ENCODE results near the gene ATP1B2. TPM values are rescaled to one million over a fixed set of nuclear protein-coding genes. Genes with fewer than 3 reads are reported as not detected.
A peak's percentile ranks its signal among the peaks of the same experiment; 100 is the strongest.

The ATP1B2 gene
- polyA plus RNA-seq, 2 of the 4 experiments (the other 2 are of a cell fraction): 0.10 to 0.16 TPM

DNA sequence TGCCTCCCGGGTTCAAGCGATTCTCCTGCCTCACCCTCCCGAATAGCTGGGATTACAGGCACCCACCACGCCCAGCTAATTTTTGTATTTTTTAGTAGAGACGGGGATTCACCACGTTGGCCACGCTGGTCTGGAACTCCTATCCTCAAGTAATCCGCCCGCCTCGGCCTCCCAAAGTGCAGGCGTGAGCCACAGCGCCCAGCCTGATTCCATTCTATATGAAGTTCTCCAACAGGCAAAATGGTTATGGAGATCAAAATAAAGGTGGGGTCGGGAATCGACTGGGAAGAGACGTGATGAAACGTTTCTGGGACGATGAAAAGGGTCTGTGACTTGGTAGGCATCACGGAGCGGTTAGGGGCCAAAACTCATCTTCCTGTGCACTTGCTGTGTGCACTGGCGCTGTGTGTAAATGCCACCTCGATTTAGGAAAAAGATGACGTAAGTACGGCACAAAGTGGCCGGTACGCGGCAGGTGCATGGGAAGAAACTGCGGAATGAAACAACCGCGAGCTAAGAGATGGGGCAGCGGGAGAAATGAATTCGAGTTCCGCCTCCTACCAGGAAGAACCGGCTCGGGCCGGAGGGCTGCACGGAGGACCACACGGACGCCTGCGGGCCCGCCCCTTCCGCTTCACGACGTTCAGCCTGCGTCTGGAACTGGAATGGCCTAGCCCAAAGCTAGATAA is 35.0 kb downstream of the ATP1B2 start (continued):
- TF ChIP-seq, protein P1, sequence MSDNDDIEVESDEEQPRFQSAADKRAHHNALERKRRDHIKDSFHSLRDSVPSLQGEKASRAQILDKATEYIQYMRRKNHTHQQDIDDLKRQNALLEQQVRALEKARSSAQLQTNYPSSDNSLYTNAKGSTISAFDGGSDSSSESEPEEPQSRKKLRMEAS (IDR thresholded peaks at IDR 0.05): peak; percentile 84
- TF ChIP-seq FOSB (CRISPR knock-in tag; IDR thresholded peaks at IDR 0.05) (peak; percentile 79; the same call in 1 of the 2 replicates), RAD21 (conservative IDR thresholded peaks at IDR 0.05 in 1 of 2, IDR thresholded peaks at IDR 0.05 in 1 of 2) (no peak), CHD2 (IDR thresholded peaks at IDR 0.05; ENCODE audit: low read length, partially characterized antibody) (peak; percentile 36)

DNA sequence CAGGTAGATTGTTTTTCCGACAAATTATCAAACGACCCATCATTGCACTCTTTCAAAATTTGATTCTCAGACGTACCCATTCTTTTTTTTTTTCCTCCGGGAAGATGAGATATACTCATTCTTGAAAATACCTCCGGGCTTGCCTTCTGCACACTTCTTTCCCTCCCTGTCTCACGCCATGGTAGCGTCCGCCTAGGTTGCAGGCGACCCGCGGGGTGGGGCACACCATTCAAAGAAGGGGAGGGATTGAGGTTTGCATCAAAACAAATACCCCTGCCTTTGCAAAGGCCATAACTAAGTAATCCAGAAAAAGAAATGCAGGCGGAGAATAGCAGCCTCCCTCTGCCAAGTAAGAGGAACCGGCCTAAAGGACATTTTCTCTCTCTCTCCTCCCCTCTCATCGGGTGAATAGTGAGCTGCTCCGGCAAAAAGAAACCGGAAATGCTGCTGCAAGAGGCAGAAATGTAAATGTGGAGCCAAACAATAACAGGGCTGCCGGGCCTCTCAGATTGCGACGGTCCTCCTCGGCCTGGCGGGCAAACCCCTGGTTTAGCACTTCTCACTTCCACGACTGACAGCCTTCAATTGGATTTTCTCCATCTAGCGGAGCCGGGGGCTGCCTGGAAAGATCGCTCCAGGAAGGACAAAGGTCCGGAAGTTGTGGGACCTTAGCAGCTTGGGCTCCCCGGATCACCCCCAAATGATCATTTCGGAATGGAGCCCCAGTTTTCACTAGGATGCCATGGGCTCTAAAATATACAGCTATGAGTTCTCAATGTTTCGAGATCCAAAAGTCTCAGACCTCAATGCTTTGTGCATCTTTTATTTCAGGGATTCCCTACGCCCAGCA is 35.7 kb downstream of the ATP1B2 start:
- 2% methylated on average over 30 of the region's 30 CpGs for whole genome bisulfite sequencing (ENCODE audit: missing lambda C conversion rate)
- Histone ChIP-seq H3K4me1 (peaks cover 23% of the 10 kb centered on the region), H3K4me3 (peak overlapping the region; percentile 77), H3K27ac (peak overlapping the region; percentile 94 to 95), H3K4me2 (peak overlapping the region; percentile 93), H3K9me3 (no peaks in the 10 kb centered on the region)
- DNase-seq (ENCODE audit: low read depth in 1 of 2, low spot score in 1 of 2) (peak; percentile 78 to 95), FAIRE-seq (no peak), ATAC-seq (peak; percentile 55 to 66)
- TF ChIP-seq, protein P2, sequence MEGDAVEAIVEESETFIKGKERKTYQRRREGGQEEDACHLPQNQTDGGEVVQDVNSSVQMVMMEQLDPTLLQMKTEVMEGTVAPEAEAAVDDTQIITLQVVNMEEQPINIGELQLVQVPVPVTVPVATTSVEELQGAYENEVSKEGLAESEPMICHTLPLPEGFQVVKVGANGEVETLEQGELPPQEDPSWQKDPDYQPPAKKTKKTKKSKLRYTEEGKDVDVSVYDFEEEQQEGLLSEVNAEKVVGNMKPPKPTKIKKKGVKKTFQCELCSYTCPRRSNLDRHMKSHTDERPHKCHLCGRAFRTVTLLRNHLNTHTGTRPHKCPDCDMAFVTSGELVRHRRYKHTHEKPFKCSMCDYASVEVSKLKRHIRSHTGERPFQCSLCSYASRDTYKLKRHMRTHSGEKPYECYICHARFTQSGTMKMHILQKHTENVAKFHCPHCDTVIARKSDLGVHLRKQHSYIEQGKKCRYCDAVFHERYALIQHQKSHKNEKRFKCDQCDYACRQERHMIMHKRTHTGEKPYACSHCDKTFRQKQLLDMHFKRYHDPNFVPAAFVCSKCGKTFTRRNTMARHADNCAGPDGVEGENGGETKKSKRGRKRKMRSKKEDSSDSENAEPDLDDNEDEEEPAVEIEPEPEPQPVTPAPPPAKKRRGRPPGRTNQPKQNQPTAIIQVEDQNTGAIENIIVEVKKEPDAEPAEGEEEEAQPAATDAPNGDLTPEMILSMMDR (IDR thresholded peaks at IDR 0.05): no peak
- TF ChIP-seq, protein P3, sequence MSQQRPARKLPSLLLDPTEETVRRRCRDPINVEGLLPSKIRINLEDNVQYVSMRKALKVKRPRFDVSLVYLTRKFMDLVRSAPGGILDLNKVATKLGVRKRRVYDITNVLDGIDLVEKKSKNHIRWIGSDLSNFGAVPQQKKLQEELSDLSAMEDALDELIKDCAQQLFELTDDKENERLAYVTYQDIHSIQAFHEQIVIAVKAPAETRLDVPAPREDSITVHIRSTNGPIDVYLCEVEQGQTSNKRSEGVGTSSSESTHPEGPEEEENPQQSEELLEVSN (IDR thresholded peaks at IDR 0.05; ENCODE audit: borderline replicate concordance, low read depth): peak; percentile 11; the same call in 1 of the 2 replicates
- TF ChIP-seq JUN (IDR thresholded peaks at IDR 0.05) (peak in 1 of 2 experiments; percentile 47; a peak in 4 of 5 replicates), GATA3 (IDR thresholded peaks at IDR 0.05; ENCODE audit: borderline replicate concordance) (peak; percentile 83), ESRRA (IDR thresholded peaks at IDR 0.05; ENCODE audit: borderline replicate concordance, low read length) (0 out of 2 replicates have a peak, but pooled peaks have one; percentile 10), TP53 (CRISPR knock-in tag; IDR thresholded peaks at IDR 0.05) (peak; percentile 93), TFCP2L1 (CRISPR knock-in tag; IDR thresholded peaks at IDR 0.05) (peak; percentile 73), HOXB13 (CRISPR knock-in tag; IDR thresholded peaks at IDR 0.05; ENCODE audit: low read depth) (no peak), PHF8 (IDR thresholded peaks at IDR 0.05; ENCODE audit: borderline replicate concordance, low read depth) (peak; percentile 69; the same call in 1 of the 2 replicates), POLR2A (IDR thresholded peaks at IDR 0.05; ENCODE audit: low read length) (peak; percentile 57), RCOR1 (IDR thresholded peaks at IDR 0.05; ENCODE audit: low read depth, low read length) (no peak), MYC (IDR thresholded peaks at IDR 0.05; ENCODE audit: borderline replicate concordance, low read length) (no peak; the same call in none of the 2 replicates), CHD4 (IDR thresholded peaks at IDR 0.05; ENCODE audit: borderline replicate concordance) (no peak), RARB (CRISPR knock-in tag; IDR thresholded peaks at IDR 0.05) (peak; percentile 76), FOXS1 (CRISPR knock-in tag; IDR thresholded peaks at IDR 0.05) (no peak), CBX2 (IDR thresholded peaks at IDR 0.05; ENCODE audit: borderline replicate concordance, low read depth) (no peak), KDM5A (IDR thresholded peaks at IDR 0.05) (peak; percentile 23; the same call in 1 of the 2 replicates), HOXA7 (CRISPR knock-in tag; IDR thresholded peaks at IDR 0.05) (peak; percentile 97), CEBPB (IDR thresholded peaks at IDR 0.05) (peak; percentile 12 to 51; a peak in 1 of 4 replicates), FOSB (CRISPR knock-in tag; IDR thresholded peaks at IDR 0.05) (peak; percentile 91; the same call in 1 of the 2 replicates), EHF (CRISPR knock-in tag; IDR thresholded peaks at IDR 0.05) (peak; percentile 28; the same call in 1 of the 2 replicates), ZSCAN20 (CRISPR knock-in tag; IDR thresholded peaks at IDR 0.05) (0 out of 2 replicates have a peak, but pooled peaks have one; percentile 20), BHLHE40 (IDR thresholded peaks at IDR 0.05; ENCODE audit: low read depth, low read length) (peak; percentile 85)
- TF ChIP-seq, protein P4, sequence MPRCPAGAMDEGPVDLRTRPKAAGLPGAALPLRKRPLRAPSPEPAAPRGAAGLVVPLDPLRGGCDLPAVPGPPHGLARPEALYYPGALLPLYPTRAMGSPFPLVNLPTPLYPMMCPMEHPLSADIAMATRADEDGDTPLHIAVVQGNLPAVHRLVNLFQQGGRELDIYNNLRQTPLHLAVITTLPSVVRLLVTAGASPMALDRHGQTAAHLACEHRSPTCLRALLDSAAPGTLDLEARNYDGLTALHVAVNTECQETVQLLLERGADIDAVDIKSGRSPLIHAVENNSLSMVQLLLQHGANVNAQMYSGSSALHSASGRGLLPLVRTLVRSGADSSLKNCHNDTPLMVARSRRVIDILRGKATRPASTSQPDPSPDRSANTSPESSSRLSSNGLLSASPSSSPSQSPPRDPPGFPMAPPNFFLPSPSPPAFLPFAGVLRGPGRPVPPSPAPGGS (IDR thresholded peaks at IDR 0.05): peak; percentile 83; the same call in 1 of the 3 replicates
- TF ChIP-seq, protein P1 (IDR thresholded peaks at IDR 0.05): peak; percentile 80
- ChIA-PET POLR2A (interaction anchor here (0.5 to 4.1 kb wide), 46 partner anchors 12 to 487 kb away, joined by 3 to 97 read pairs (median 6); partner anchors contain the start of genes ATP1B2, CD68, CNTROB and CYB5D1), CTCF (interaction anchor here (0.6 to 10.0 kb wide), 33 partner anchors 12 to 323 kb away, joined by 3 to 191 read pairs (median 10); partner anchors contain the start of genes ATP1B2, CD68, DNAH2 and EFNB3)

All from A549 (cell line).